ENCODE results near the gene NRXN3.

Gene NRXN3

GRCh38 chr14:79274641-79275291 is 1104.6 kb downstream of the NRXN3 start:
- DNase-seq: no peak

DNA sequence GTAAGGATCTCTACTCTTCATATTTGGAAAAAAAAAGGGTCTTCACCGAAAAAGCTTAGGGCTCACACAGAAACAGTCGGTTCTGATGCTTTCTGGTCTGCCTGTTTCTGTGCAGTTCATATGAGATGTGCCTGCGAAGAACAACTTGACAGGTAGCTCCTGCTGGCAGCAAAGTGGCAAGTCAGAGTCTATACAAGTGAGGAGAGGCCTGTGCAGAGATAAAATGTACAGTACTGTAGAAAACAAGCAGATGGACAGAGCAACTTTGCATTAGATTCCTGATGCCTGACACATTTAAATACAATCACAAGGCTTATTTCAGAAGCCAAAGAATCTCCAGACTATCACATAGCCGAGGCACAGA is 1105.1 kb downstream of the NRXN3 start:
- DNase-seq: no peak

- DNase-seq: no peak
Observed at GRCh38 chr14:79278286-79278797, 1108.2 kb downstream of the NRXN3 start.

- DNase-seq: peak in 1 of 2 experiments; percentile 16
Observed at GRCh38 chr14:79278798-79279644, 1108.8 kb downstream of the NRXN3 start.

GRCh38 chr14:79279645-79280597 is 1109.7 kb downstream of the NRXN3 start:
- DNase-seq: no peak

DNA sequence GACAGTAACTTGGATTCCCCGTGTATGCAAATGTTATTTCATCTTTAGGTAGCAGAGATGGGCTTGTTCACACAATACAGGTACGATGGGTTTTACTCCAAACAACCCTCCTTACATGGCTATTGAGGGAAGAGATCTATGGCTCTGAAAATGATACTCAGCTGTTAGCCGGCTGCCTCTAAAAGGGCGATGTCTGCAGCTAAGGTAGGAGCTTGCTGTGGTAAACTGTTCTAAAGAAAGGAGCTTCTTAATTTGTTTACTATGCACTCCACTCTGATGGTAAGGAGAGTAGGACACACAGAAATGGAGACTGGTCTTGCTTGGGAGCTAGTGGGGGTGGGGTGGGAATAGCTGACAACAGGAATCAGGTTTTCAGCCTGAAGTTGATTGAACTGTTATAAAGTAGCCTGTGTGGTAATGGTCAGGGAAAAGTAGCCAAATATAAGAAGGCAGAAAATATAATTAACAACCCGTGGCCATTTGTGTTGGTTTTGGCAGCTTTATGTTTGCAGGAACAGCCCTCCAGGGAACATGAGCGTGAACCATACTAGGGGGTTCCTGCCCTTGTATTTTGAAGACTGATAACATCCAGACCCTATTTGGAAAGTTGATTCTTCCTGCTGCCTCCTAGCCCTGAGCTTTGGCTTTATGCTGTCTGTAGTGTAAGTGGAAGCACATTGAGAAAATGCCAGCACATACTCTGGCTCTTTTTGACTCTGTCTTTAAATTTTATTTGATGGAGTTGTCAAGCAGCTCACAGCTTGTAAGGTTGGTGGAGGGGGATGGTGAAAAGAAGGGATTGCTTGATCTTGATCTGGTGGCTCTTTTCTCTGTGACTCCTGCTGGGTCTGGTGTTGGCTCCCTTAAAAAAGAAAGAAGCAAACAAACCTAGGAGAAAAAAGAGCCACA is 1111.3 kb downstream of the NRXN3 start:
- DNase-seq: no peak

DNA sequence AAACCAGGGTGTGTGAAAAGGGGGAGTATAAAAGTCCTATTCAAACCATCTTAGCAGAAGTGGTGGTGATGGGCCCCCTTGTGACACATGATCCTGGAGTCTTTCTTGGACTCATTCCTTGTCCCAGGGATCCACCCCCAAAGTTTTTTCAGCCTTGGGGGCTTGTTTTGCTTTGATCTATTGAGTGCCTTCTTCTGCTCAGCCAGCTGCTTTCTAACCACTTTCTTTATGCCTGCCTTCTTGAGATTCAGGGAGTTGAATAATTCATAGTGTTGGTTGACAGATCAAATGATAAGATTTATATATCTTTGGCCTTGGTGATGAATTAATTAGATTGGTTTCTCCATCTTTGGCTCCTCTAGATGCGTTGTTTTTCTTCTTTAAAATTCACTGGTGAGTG is 1114.4 kb downstream of the NRXN3 start:
- no peak for DNase-seq

GRCh38 chr14:79285263-79285662 is 1115.1 kb downstream of the NRXN3 start:
- DNase-seq: no peak

DNA sequence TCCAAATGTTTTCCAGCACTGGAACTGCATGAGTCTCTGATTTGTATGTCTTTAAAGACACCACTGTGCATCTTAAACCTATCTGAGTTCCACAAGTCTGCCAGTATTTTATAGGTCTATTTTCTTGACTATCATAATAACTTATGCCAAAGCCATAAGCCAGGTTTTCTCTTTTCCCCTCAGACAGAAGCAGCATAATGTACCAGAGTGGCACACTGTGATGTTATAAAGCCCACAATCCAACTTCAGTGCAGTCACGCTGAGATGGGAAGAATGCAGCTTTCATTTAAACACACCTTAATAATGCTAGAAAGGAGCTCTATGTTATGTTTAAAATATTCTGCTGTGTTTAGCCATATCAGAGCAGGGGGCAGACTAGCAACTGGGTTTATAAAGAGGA is 1117.8 kb downstream of the NRXN3 start:
- no peak for DNase-seq

DNA sequence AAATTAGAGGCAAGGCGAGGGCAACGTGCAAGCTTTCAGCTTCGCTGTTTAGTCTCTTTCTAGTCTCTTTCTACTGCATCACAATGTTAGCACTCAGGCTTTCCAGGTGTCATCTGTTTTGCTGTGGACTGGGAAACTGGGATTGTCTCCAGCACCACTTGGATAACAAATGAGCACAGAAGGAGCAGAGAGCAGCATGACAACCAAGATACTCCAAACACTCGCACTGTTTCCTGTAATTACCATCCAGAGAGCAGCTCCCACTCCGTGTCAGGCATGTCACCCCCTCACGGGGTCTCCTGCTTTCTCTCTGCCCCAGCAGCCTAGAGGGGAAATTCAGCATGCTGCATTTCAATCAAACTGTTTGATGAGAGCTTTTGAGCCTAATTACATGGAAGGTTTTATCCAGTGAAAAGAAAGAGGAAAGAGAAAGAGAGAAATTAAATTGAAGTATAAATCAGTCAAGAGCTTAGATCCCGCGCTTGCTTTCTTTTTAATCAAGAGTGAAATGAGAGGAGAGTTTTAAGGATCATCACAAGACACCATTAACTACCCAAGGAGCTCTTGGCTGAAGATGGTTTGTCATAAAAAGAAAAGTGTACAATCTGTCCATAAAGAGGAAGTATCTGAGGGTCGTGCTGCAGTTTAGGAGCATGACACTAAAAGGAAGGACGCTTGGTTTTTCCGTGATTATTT is 1123.5 kb downstream of the NRXN3 start:
- no peak for DNase-seq

GRCh38 chr14:79294499-79294898 is 1124.3 kb downstream of the NRXN3 start:
- DNase-seq: no peak

DNA sequence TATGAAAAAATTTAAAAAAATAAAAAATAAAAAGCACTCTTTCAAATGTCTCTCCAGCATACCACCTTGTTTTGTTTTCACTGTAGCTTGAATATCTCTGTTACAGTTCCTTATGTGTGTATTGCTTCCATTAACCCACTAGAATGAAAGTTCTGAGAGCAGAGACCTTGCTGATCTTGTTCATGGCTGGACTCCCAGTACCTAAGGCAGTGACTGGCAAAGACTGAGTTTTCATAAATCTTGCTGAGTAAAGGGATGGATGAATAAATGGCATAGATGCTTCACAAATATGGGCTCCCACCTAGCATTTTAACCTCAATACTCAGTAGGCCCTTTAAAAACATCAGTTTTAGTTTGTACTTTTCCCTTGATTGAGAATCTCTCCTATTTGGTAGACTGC is 1125.2 kb downstream of the NRXN3 start:
- DNase-seq: no peak

GRCh38 chr14:79298373-79298772 is 1128.2 kb downstream of the NRXN3 start:
- no peak for DNase-seq

DNA sequence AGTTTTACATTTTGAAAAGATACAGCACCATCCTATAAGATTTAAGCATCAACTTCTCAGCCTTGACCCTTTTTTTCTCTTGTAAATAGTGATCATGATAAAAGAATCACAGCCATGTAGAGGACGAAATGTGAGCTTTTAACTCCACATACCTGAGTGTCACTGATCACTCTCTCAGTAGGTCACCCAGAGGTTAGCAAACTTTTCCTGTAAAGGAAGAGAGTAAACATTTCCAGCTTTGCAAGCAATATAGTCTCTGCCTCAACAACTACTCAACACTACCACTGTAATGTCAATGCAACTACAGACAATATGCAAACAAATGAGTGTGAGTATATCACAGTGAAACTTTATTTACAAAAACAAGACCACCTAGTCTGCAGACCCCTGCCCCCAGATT is 1129.0 kb downstream of the NRXN3 start:
- no peak for DNase-seq

DNA sequence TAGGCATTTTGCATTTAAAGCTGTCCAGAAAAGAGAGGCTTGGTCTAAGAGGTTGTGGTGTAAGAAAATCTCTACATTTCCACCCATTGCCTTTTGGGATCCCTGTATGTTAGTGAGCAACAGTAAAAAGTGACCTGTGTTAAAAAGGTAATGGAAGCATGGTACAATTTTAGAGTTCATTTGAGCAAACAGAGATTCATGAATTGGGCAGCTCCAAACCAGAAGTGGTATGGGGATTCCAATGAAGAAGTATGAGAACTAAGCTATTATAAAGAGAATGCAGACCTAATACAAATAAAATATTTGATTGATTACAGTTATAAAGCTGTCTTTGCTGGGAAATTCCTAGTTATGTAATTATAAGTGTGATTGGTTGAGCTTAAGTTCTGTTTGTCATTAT is 1134.1 kb downstream of the NRXN3 start:
- no peak for DNase-seq

DNA sequence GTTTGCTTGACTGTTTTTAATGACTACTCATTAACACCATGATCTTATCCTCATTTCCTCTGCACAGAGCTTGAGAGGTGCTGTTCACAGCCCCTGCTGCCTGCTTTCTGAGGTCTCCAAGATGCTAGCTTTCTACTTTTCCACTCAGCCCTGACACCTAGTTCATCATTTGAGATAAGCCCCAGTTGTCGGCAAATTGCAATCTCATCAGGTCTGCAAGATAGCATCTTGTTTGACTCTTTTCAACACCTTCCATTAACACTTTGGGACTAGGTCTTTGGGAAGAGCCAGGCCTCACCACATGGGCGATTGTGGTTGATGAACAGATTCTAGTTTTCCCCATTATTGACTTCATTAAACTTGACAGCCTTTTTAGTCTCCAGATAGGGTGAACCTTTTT is 1136.4 kb downstream of the NRXN3 start:
- no peak for DNase-seq

GRCh38 chr14:79318371-79318770 is 1148.2 kb downstream of the NRXN3 start:
- DNase-seq: no peak

- DNase-seq: no peak
Observed at GRCh38 chr14:79320561-79320960, 1150.4 kb downstream of the NRXN3 start.

DNA sequence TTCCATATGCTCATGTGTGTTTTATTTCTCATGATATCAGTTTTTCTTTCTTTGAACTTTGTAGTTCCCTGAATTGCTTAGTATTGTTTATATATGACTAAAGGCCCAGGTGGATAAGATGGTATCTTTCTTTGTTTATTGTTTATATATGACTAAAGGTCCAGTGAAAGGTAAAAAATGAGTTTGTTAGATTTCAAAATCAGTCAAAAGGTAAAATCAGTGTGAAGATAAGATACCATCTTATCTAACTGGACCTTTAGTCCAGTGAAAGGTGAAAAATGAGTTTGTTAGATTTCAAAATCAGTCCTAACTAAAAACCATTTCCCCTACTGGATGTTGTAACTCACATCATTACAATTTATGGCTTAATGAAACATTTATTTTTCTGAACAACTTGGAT is 1150.9 kb downstream of the NRXN3 start:
- DNase-seq: no peak

- no peak for DNase-seq
Observed at GRCh38 chr14:79325071-79325470, 1154.9 kb downstream of the NRXN3 start.

DNA sequence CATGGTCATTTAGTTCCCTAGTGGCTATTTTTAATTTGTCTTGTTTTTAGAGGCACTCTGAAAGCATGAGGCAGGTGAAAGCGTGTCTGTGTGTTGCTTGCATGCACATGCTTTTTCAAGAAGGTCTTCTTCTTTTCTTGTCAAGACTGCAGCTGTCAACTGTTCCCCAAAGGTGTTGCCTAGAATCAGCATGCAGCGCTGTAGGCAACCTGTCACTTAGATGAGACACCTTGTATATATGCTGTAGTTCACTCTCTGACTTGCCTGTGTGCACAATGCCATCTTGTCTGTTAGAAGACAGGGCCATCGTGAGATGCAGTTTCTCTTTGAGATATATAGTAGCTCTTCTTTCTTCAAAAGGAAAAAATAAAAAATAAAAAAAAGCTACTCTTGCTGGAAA is 1155.4 kb downstream of the NRXN3 start:
- no peak for DNase-seq

Measured in activated T-cell treated with anti-CD3 and anti-CD28 coated beads, Interleukin-2, amount 50 U/mL, for 48 hours (primary cell).